Adrenal gland (tissue), 5 donors: ENCODE measurements around the gene KLHL36.

ENCODE experiments used
- CTCF ChIP-seq, 6 experiments: fragments of 450-650 bp in 4 of 6; fragments of 200-600 bp in 2 of 6; sonication (generic) in 1 of 6; IDR thresholded peaks; 1 replicate in 5 of 6; 2 replicates in 1 of 6; pipeline versions ENCODE4 v1.5.1 to v1.8.0; 2016 to 2021; ENCODE audit warnings: antibody characterized with exemption in 6 of 6, mild to moderate bottlenecking in 2 of 6, moderate library complexity in 1 of 6
- POLR2A ChIP-seq, 2 donors: fragments of 450-650 bp; IDR thresholded peaks; one replicate each; pipeline ENCODE4 v1.6.1; 2017; ENCODE audit warnings: antibody characterized with exemption in 2 of 2, mild to moderate bottlenecking in 2 of 2, moderate library complexity in 1 of 2
- donor health status: DM: no; HTN: no; CAD: no.

GRCh38 chr16:84658690-84659089 is 10.4 kb downstream of the KLHL36 start:
- TF ChIP-seq CTCF (IDR thresholded peaks at IDR 0.05) (no peak), POLR2A (IDR thresholded peaks at IDR 0.05) (no peak)
